Smooth muscle cell (in vitro differentiated cells): ENCODE results near the gene TUB. TPM values are rescaled to one million over a fixed set of nuclear protein-coding genes. Genes with fewer than 3 reads are reported as not detected.
A peak's percentile ranks its signal among the peaks of the same experiment; 100 is the strongest.

Source experiments
- DNase-seq: peaks from one replicate; lab custom pipeline; 2025; ENCODE audit not compliant: unreplicated experiment; lab: John Stamatoyannopoulos, UW
- H2AFZ ChIP-seq: fragments of 200-600 bp; sonication (generic); 2 replicates; pipeline ENCODE4 v1.6.0; 2016; ENCODE audit warnings: antibody characterized with exemption, low read depth, mild to moderate bottlenecking
- H3F3A ChIP-seq: fragments of 200-600 bp; sonication (generic); 2 replicates; pipeline ENCODE4 v1.6.0; 2017; ENCODE audit warnings: antibody characterized with exemption, low read depth
- H3K27ac ChIP-seq: fragments of 200-600 bp; sonication (generic); 2 replicates; pipeline ENCODE4 v1.5.1; 2016; ENCODE audit warnings: low read depth, mild to moderate bottlenecking
- H3K27me3 ChIP-seq: fragments of 200-600 bp; sonication (generic); 2 replicates; pipeline ENCODE4 v1.6.1; 2016; ENCODE audit warnings: low read depth, mild to moderate bottlenecking
- H3K36me3 ChIP-seq: fragments of 200-600 bp; sonication (generic); 2 replicates; pipeline ENCODE4 v1.5.1; 2016; ENCODE audit warnings: low read depth
- H3K4me1 ChIP-seq: fragments of 200-600 bp; sonication (generic); 2 replicates; pipeline ENCODE4 v1.5.1; 2016; ENCODE audit warnings: low read depth
- H3K4me2 ChIP-seq: fragments of 200-600 bp; sonication (generic); 2 replicates; pipeline ENCODE4 v1.6.0; 2016; ENCODE audit warnings: mild to moderate bottlenecking
- H3K4me3 ChIP-seq: fragments of 200-600 bp; sonication (generic); 2 replicates; pipeline ENCODE4 v1.5.1; 2016; ENCODE audit warnings: mild to moderate bottlenecking
- H3K79me2 ChIP-seq: fragments of 200-600 bp; sonication (generic); 2 replicates; pipeline ENCODE4 v1.6.0; 2016; ENCODE audit warnings: low read depth, mild to moderate bottlenecking
- H3K9ac ChIP-seq: fragments of 200-600 bp; sonication (generic); 2 replicates; pipeline ENCODE4 v1.6.0; 2016; ENCODE audit warnings: low read depth
- H3K9me3 ChIP-seq: fragments of 200-600 bp; sonication (generic); replicated peaks from 2 replicates; pipeline ENCODE4 v1.5.1; 2016; ENCODE audit warnings: low read depth
- H4K20me1 ChIP-seq: fragments of 200-600 bp; sonication (generic); 2 replicates; pipeline ENCODE4 v1.6.0; 2016; ENCODE audit warnings: low read depth
- CTCF ChIP-seq: fragments of 200-600 bp; sonication (generic); IDR thresholded peaks from 2 replicates; pipeline ENCODE4 v1.5.1; 2017; ENCODE audit warnings: borderline replicate concordance, mild to moderate bottlenecking, antibody characterized with exemption; ENCODE audit not compliant: insufficient read depth, poor library complexity, severe bottlenecking
- WGBS: methylation state at CpG from one replicate; pipeline ENCODE4 v1.1.7; 2016; ENCODE audit warnings: low lambda C conversion rate; 5-methylcytosine and 5-hydroxymethylcytosine counted together
- polyA plus RNA-seq: library from polyadenylated mRNA; unstranded; fragments of >200 nt; fragmentation: Nextera tagmentation; extraction: Ambion mirVana; gene quantifications from 2 replicates; pipeline ENCODE4 v1.2.1, GENCODE V29; 2016
- total RNA-seq: library from RNA; depleted of rRNA; stranded (reverse); fragments of >200 nt; gene quantifications from 2 replicates; pipeline ENCODE4 v1.2.3, GENCODE V29; 2014

TUB gene
- total RNA-seq (9.5 and 11.5 TPM in 2 replicates), polyA plus RNA-seq (5.2 and 6.0 TPM in 2 replicates)

GRCh38 chr11:8080674-8081590 lies at the start of gene TUB:
Gene TUB, plus strand, starts transcription at chr11:8081211. Its CDS starts 300 bp downstream, at chr11:8081511.
- H3K79me2 ChIP-seq, result peaks cover 14% of the 10 kb centered on the region
- no peak within 1 kb of the TSS for H3K27ac ChIP-seq
- H3K4me3 ChIP-seq, result peak within 1 kb of the TSS; percentile 71
- no peak for TF ChIP-seq CTCF
- H3K27me3 ChIP-seq, result peaks cover 3% of the 10 kb centered on the region
- H3K36me3 ChIP-seq, result no peaks in the 10 kb centered on the region
- peaks cover 43% of the 10 kb centered on the region for H4K20me1 ChIP-seq
- no peaks in the 10 kb centered on the region for H3K9me3 ChIP-seq
- peaks cover 2% of the 10 kb centered on the region for H3F3A ChIP-seq
- H3K4me2 ChIP-seq, result peak within 1 kb of the TSS; percentile 90
- peaks cover 19% of the 10 kb centered on the region for H3K4me1 ChIP-seq
- WGBS, result 1% methylated on average over 46 of the region's 104 CpGs
- DNase-seq, result no peak
- no peak within 1 kb of the TSS for H3K9ac ChIP-seq
- peak within 1 kb of the TSS; percentile 99 for H2AFZ ChIP-seq

- WGBS, result 86% methylated on average over 30 of the region's 32 CpGs
- no peak for TF ChIP-seq CTCF
- Histone ChIP-seq H3K9ac (no peak overlapping the region), H3K4me1 (peaks cover 3% of the 10 kb centered on the region), H3K36me3 (no peaks in the 10 kb centered on the region), H3K27ac (no peak overlapping the region), H4K20me1 (no peaks in the 10 kb centered on the region), H3F3A (no peaks in the 10 kb centered on the region), H3K79me2 (no peaks in the 10 kb centered on the region), H3K4me3 (no peak overlapping the region), H3K27me3 (peaks cover 15% of the 10 kb centered on the region), H2AFZ (no peak overlapping the region), H3K4me2 (no peak overlapping the region), H3K9me3 (no peaks in the 10 kb centered on the region)
- no peak for DNase-seq
Measured at GRCh38 chr11:8031248-8032115, 49.5 kb upstream of the TUB start.

- H3K36me3 ChIP-seq, result no peaks in the 10 kb centered on the region
- no peak overlapping the region for H2AFZ ChIP-seq
- no peak for DNase-seq
- H3K27ac ChIP-seq, result no peak overlapping the region
- peaks cover 15% of the 10 kb centered on the region for H3K27me3 ChIP-seq
- no peak overlapping the region for H3K9ac ChIP-seq
- H3K4me2 ChIP-seq, result no peak overlapping the region
- no peaks in the 10 kb centered on the region for H3F3A ChIP-seq
- no peaks in the 10 kb centered on the region for H4K20me1 ChIP-seq
- peaks cover 3% of the 10 kb centered on the region for H3K4me1 ChIP-seq
- no peaks in the 10 kb centered on the region for H3K9me3 ChIP-seq
- no peak overlapping the region for H3K4me3 ChIP-seq
- no peaks in the 10 kb centered on the region for H3K79me2 ChIP-seq
- no peak for TF ChIP-seq CTCF
- WGBS, result 87% methylated on average over 10 of the region's 10 CpGs
Measured at GRCh38 chr11:8032122-8032521, 48.9 kb upstream of the TUB start.
